B cell (primary cell): ENCODE measurements around the gene CD1D. TPM values are rescaled to one million over a fixed set of nuclear protein-coding genes. Genes with fewer than 3 reads are reported as not detected.
A peak's percentile ranks its signal among the peaks of the same experiment; 100 is the strongest.

Source experiments
- ATAC-seq: fragments of 200-7000 bp; cut with Tn5 transposase; one replicate; pipeline ENCODE4 v1.10.0; 2021; ENCODE audit warnings: low read depth, mild to moderate bottlenecking, moderate number of reproducible peaks, moderate library complexity
- CTCF ChIA-PET: fragments of 350-600 bp; sonication (Branson Sonifier 250); formaldehyde crosslinking; loops from one replicate; lab custom pipeline; 2021; ENCODE audit warnings: antibody characterized with exemption, inconsistent platforms; lab: Charles Lee
- POLR2A ChIA-PET: fragments of 350-600 bp; sonication (Branson Sonifier 250); formaldehyde crosslinking; loops from one replicate; lab custom pipeline; 2021; ENCODE audit warnings: antibody characterized with exemption; lab: Charles Lee
- DNase-seq: peaks from one replicate; pipeline ENCODE4 v3.0.0; 2013
- H2AFZ ChIP-seq: 2 replicates; pipeline ENCODE4 v1.6.1; 2012; ENCODE audit warnings: mild to moderate bottlenecking, low read depth, low read length; ENCODE audit not compliant: insufficient read depth, poor library complexity, severe bottlenecking
- H3K27ac ChIP-seq, 2 donors: 1 replicate in 1 of 2; 2 replicates in 1 of 2; pipeline ENCODE4 v1.5.1; 2012 to 2013; ENCODE audit warnings: low read length in 2 of 2, mild to moderate bottlenecking in 2 of 2, moderate library complexity in 1 of 2
- H3K27me3 ChIP-seq, 4 experiments: fragments of 200-600 bp in 1 of 4; sonication (generic) in 1 of 4; replicated peaks in 1 of 4; 1 replicate in 2 of 4; 2 replicates in 2 of 4; pipeline versions ENCODE4 v1.6.1 to v1.7.0; 2013 to 2016; ENCODE audit warnings: low read length in 3 of 4, mild to moderate bottlenecking in 2 of 4, mixed read lengths in 1 of 4, moderate library complexity in 1 of 4; ENCODE audit not compliant: insufficient read depth in 4 of 4, control insufficient read depth in 3 of 4; ENCODE audit errors: control extremely low read depth in 1 of 4
- H3K36me3 ChIP-seq, 2 experiments: replicated peaks in 1 of 2; 1 replicate in 1 of 2; 2 replicates in 1 of 2; pipeline versions ENCODE4 v1.6.1 to v1.7.1; 2013; ENCODE audit warnings: low read length in 1 of 2; ENCODE audit not compliant: insufficient read depth in 2 of 2, control insufficient read depth in 1 of 2; ENCODE audit errors: control extremely low read depth in 1 of 2, extremely low read depth in 1 of 2
- H3K4me1 ChIP-seq, 2 donors: fragments of 200-600 bp in 1 of 2; sonication (generic) in 1 of 2; 1 replicate in 1 of 2; 2 replicates in 1 of 2; pipeline versions ENCODE4 v1.5.1 to v1.6.1; 2013 to 2017; ENCODE audit warnings: low read length in 2 of 2; ENCODE audit not compliant: control insufficient read depth in 2 of 2, insufficient read depth in 2 of 2
- H3K4me2 ChIP-seq: replicated peaks from 2 replicates; pipeline ENCODE3; 2012; ENCODE audit warnings: mild to moderate bottlenecking, low read depth, low read length; ENCODE audit not compliant: poor library complexity, severe bottlenecking
- H3K4me3 ChIP-seq, 5 experiments: fragments of 200-600 bp in 1 of 5; sonication (generic) in 1 of 5; 1 replicate in 3 of 5; 2 replicates in 2 of 5; pipeline versions ENCODE4 v1.5.1 to v1.7.0; 2011 to 2016; ENCODE audit warnings: low read length in 4 of 5, mild to moderate bottlenecking in 4 of 5, low read depth in 2 of 5, control low read depth in 1 of 5, moderate library complexity in 1 of 5; ENCODE audit not compliant: insufficient read depth in 1 of 5; ENCODE audit errors: control extremely low read depth in 1 of 5, extremely low read depth in 1 of 5
- H3K79me2 ChIP-seq: fragments of 200-600 bp; sonication (generic); one replicate; pipeline ENCODE4 v1.6.0; 2016; ENCODE audit warnings: low read length; ENCODE audit not compliant: control insufficient read depth, insufficient read depth
- H3K9ac ChIP-seq: fragments of 200-600 bp; sonication (generic); 2 replicates; pipeline ENCODE4 v1.6.1; 2017; ENCODE audit warnings: mild to moderate bottlenecking, low read length, moderate library complexity
- H3K9me3 ChIP-seq, 3 donors: one replicate each; pipeline versions ENCODE4 v1.6.1 to v1.7.1; 2013; ENCODE audit warnings: low read length in 2 of 3; ENCODE audit not compliant: control insufficient read depth in 2 of 3, insufficient read depth in 1 of 3; ENCODE audit errors: control extremely low read depth in 1 of 3
- H4K20me1 ChIP-seq: 2 replicates; pipeline ENCODE4 v1.6.0; 2012; ENCODE audit warnings: mild to moderate bottlenecking, low read length; ENCODE audit not compliant: insufficient read depth, control insufficient read depth, poor library complexity, severe bottlenecking
- H3K27ac Mint-ChIP-seq: one replicate; pipeline ENCODE4 v1.8.0; 2021; ENCODE audit warnings: mixed read lengths
- H3K27me3 Mint-ChIP-seq: one replicate; pipeline ENCODE4 v1.8.0; 2021; ENCODE audit warnings: mixed read lengths
- H3K4me1 Mint-ChIP-seq: one replicate; pipeline ENCODE4 v1.8.0; 2021; ENCODE audit warnings: mixed read lengths
- H3K4me3 Mint-ChIP-seq: one replicate; pipeline ENCODE4 v1.8.0; 2021; ENCODE audit warnings: mixed read lengths
- H3K9me3 Mint-ChIP-seq: one replicate; pipeline ENCODE4 v1.8.0; 2022; ENCODE audit warnings: mixed read lengths; ENCODE audit not compliant: insufficient read depth
- CTCF ChIP-seq: fragments of 200-600 bp; IDR thresholded peaks from one replicate; pipeline ENCODE4 v1.8.0; 2022; ENCODE audit warnings: antibody characterized with exemption, mild to moderate bottlenecking
- EZH2 ChIP-seq: IDR thresholded peaks from 2 replicates; pipeline ENCODE4 v1.6.1; 2012; ENCODE audit warnings: borderline replicate concordance, low read depth, mild to moderate bottlenecking, moderate library complexity, low read length; ENCODE audit not compliant: insufficient read depth, poor library complexity, severe bottlenecking
- WGBS: methylation state at CpG from one replicate; pipeline ENCODE4 v1.1.5; 2013; ENCODE audit warnings: missing lambda C conversion rate; ENCODE audit not compliant: insufficient coverage; 5-methylcytosine and 5-hydroxymethylcytosine counted together
- intact Hi-C: fragments of 100-400 bp; cut with micrococcal nuclease; formaldehyde crosslinking; loops from one replicate; pipeline ENCODE4 v1.10.0; 2022
- polyA plus RNA-seq: library from polyadenylated mRNA; depleted of rRNA; stranded (reverse); fragments of >200 nt; gene quantifications from 2 replicates; pipeline ENCODE4 v1.2.3, GENCODE V29; 2012
- total RNA-seq, 2 donors: library from RNA; stranded (reverse); fragments of 120-200 nt in 1 of 2; gene quantifications; 1 replicate in 1 of 2; 2 replicates in 1 of 2; pipeline versions ENCODE4 v1.2.3 to v1.2.4, GENCODE V29; 2013 to 2022

CD1D gene
- total and polyA plus RNA-seq, 2 donors (not counting 1 experiment from before 2014, with no cell fraction given): 5.9 to 23.6 TPM

- Histone ChIP-seq H3K27ac (no peak overlapping the region), H3K36me3 (no peaks in the 10 kb centered on the region), H4K20me1 (no peaks in the 10 kb centered on the region), H2AFZ (no peak overlapping the region), H3K9ac (no peak overlapping the region), H3K4me2 (no peak overlapping the region), H3K4me3 (no peak overlapping the region), H3K27me3 (no peaks in the 10 kb centered on the region), H3K4me1 (peaks cover 31 to 36% of the 10 kb centered on the region in 2 donors), H3K9me3 (peaks cover 2 to 12% (median 5%) of the 10 kb centered on the region in 3 donors), H3K79me2 (no peaks in the 10 kb centered on the region)
- Mint-ChIP-seq H3K4me1 (peaks cover 36% of the 10 kb centered on the region), H3K27ac (peak overlapping the region; percentile 46), H3K9me3 (peaks cover 4% of the 10 kb centered on the region), H3K4me3 (no peak overlapping the region), H3K27me3 (no peaks in the 10 kb centered on the region)
- DNase-seq: no peak
- TF ChIP-seq CTCF: no peak
- TF ChIP-seq EZH2: no peak
- POLR2A ChIA-PET: no interaction called here
- intact Hi-C loops: no loop called here
- no peak for ATAC-seq
- WGBS: 100% methylated on average over 4 of the region's 6 CpGs
- CTCF ChIA-PET: interaction anchor here (0.8 to 1.7 kb wide), 2 partner anchors 21 to 30 kb away, joined by 3 read pairs; no protein-coding TSS in a partner anchor
Measured at GRCh38 chr1:158146165-158146564, 34.5 kb upstream of the CD1D start.

- Mint-ChIP-seq H3K27me3 (no peaks in the 10 kb centered on the region), H3K4me3 (no peak overlapping the region), H3K27ac (no peak overlapping the region), H3K4me1 (peaks cover 38% of the 10 kb centered on the region), H3K9me3 (peaks cover 4% of the 10 kb centered on the region)
- no peaks in the 10 kb centered on the region for H3K27me3 ChIP-seq
- no peak overlapping the region for H3K4me2 ChIP-seq
- no peak overlapping the region for H3K27ac ChIP-seq
- DNase-seq (no peak), ATAC-seq (no peak)
- H3K9ac ChIP-seq: no peak overlapping the region
- TF ChIP-seq EZH2 (no peak), CTCF (no peak)
- H2AFZ ChIP-seq: no peak overlapping the region
- H4K20me1 ChIP-seq: no peaks in the 10 kb centered on the region
- ChIA-PET POLR2A (no interaction called here), CTCF (no interaction called here)
- no peak overlapping the region for H3K4me3 ChIP-seq
- peaks cover 32 to 38% of the 10 kb centered on the region in 2 donors for H3K4me1 ChIP-seq
- intact Hi-C loops: no loop called here
- no peaks in the 10 kb centered on the region for H3K79me2 ChIP-seq
- H3K9me3 ChIP-seq: peaks cover 2 to 12% (median 5%) of the 10 kb centered on the region in 3 donors
- no peaks in the 10 kb centered on the region for H3K36me3 ChIP-seq
- 100% methylated on average over 1 of the region's 2 CpGs for WGBS
Measured at GRCh38 chr1:158146739-158147138, 34.0 kb upstream of the CD1D start.
